Measurements from ENCODE around the gene LRRC27. TPM values are rescaled to one million over a fixed set of nuclear protein-coding genes. Genes with fewer than 3 reads are reported as not detected.

LRRC27 gene
- total RNA-seq, 2 donors from 2014 or later, result 11.4 to 22.9 TPM

DNA sequence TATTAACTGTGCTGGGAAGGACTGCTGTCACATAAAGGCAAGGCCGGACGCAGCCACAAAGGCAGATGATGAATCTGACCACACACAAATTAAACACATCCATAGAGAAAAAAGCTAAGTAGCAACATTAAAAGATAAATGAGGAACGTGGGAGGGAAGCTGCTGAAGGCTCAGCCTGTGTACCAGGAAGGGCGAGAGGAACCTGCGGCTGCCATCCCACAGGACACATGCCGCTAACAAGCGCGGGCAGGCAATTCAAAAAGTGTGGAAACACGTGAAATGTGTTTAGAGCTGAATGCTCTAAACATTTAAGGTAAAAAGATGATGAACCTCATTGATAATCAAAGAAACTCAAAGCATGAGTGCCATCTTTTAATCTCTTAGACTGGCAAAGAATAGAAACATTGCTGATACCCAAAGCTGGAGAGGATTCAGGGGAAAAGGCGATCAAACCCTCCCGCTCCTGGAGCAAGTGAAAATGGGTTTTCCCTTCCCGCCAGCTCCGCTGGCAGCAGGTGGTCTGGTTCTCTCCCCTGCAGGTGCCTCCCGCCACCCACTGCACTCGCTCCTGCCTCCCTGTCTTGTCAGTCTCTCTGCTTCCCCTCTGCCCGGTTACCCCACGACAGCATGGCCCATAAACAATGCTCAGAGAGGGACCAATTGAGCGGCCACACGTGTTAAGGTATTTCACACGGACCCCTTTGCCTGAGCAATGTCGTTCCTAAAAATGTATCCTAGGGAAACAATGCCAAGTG lies 28.5 kb upstream of the LRRC27 start:
- no peaks in the 10 kb centered on the region for H3K27me3 ChIP-seq (replicated peaks; ENCODE audit: insufficient read depth)
- H3K27ac ChIP-seq, result no peak overlapping the region
- no peaks in the 10 kb centered on the region for H3K36me3 ChIP-seq
- H3K4me1 ChIP-seq (replicated peaks), result peaks cover 4% of the 10 kb centered on the region
- H3K9me3 ChIP-seq, result no peaks in the 10 kb centered on the region
- TF ChIP-seq POLR2AphosphoS5 (IDR thresholded peaks at IDR 0.05) (no peak), POLR2A (IDR thresholded peaks at IDR 0.05) (no peak)
- TF ChIP-seq, protein P1, sequence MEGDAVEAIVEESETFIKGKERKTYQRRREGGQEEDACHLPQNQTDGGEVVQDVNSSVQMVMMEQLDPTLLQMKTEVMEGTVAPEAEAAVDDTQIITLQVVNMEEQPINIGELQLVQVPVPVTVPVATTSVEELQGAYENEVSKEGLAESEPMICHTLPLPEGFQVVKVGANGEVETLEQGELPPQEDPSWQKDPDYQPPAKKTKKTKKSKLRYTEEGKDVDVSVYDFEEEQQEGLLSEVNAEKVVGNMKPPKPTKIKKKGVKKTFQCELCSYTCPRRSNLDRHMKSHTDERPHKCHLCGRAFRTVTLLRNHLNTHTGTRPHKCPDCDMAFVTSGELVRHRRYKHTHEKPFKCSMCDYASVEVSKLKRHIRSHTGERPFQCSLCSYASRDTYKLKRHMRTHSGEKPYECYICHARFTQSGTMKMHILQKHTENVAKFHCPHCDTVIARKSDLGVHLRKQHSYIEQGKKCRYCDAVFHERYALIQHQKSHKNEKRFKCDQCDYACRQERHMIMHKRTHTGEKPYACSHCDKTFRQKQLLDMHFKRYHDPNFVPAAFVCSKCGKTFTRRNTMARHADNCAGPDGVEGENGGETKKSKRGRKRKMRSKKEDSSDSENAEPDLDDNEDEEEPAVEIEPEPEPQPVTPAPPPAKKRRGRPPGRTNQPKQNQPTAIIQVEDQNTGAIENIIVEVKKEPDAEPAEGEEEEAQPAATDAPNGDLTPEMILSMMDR (IDR thresholded peaks at IDR 0.05), result no peak
- WGBS, result 80% methylated on average over 21 of the region's 21 CpGs
- H3K4me3 ChIP-seq, result no peak overlapping the region
- DNase-seq (ENCODE audit: low spot score), result no peak
- intact Hi-C loops (cut with DNase I), result no loop called here

DNA sequence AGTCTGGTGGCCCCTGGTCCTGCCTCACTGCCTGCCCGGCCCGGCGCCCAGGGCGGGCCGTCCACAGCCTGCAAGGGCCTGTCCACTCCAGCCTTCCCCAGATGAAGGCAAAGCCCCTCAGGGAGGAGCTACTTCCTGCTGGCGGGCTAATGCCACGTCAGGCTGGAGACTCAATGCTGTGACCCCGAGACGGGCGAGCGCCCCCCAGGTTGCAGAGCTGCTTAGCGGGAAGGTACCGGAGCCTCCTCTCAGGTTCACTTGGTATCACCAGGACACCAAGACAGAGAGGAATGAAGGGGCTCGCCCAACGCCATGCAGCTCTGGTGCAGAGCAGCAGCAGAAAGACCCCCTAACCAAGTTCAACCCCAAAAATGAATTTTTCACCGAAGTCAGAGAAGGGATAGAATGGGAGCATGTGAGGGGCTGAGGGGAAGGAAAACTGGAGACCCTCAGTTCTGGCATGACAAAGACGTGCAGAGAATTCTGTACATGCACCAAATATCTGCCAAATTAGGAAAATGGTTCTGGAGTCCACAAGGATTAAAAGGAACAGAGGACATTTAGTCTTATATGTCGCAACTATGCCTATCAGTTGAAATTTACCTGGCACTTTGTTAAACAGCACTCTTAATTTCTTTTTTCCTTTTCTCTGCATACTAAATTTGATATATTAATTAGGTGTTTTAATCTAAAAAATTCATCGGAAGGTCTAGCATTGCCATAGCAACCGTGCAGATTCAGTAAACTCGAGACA lies 27.1 kb upstream of the LRRC27 start:
- H3K4me3 ChIP-seq, result no peak overlapping the region
- no peak overlapping the region for H3K27ac ChIP-seq
- 87% methylated on average over 21 of the region's 21 CpGs for WGBS
- H3K9me3 ChIP-seq, result no peaks in the 10 kb centered on the region
- no peak for DNase-seq (ENCODE audit: low spot score)
- no peaks in the 10 kb centered on the region for H3K36me3 ChIP-seq
- TF ChIP-seq, protein P1 (IDR thresholded peaks at IDR 0.05), result no peak
- TF ChIP-seq POLR2AphosphoS5 (IDR thresholded peaks at IDR 0.05) (no peak), POLR2A (IDR thresholded peaks at IDR 0.05) (no peak)
- intact Hi-C loops (cut with DNase I), result no loop called here
- no peaks in the 10 kb centered on the region for H3K27me3 ChIP-seq (replicated peaks; ENCODE audit: insufficient read depth)
- H3K4me1 ChIP-seq (replicated peaks), result peaks cover 4% of the 10 kb centered on the region

DNA sequence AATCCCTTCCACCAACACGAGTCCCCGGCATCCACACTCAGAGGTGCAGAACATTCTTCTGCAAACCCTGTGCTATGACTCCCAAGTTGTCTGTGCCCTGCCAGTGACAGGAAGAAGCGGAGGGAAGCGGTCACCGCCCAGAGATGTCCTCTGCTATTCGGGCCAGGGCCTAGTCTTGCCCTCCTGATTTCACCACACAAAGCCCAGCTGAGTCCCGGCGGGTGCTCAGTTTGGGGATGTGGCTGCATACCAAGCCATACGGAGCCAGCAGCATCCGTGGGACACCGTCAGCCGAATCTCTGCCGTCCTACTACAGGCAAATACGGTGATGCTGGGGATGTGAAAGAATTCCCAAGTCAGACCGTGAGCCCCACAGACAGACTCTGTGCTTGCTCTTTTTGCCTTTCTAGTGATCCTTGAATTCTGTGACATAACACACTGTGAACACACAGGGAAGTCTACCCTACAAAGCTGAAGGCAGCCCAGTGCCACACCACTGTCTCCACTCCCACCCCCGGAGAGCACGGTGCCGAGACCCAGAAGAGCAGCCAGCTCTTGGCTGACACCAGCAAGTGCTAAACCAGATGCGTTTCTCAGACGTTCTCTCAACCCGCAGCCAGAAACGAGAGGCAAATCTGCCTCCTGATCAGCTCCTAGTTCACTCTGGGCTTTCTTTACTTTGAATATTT lies 26.2 kb upstream of the LRRC27 start:
- no peak for DNase-seq (ENCODE audit: low spot score)
- no peaks in the 10 kb centered on the region for H3K36me3 ChIP-seq
- WGBS, result 88% methylated on average over 22 of the region's 22 CpGs
- peaks cover 4% of the 10 kb centered on the region for H3K4me1 ChIP-seq (replicated peaks)
- no peak overlapping the region for H3K27ac ChIP-seq
- H3K9me3 ChIP-seq, result no peaks in the 10 kb centered on the region
- H3K27me3 ChIP-seq (replicated peaks; ENCODE audit: insufficient read depth), result no peaks in the 10 kb centered on the region
- H3K4me3 ChIP-seq, result no peak overlapping the region
- no peak for TF ChIP-seq POLR2AphosphoS5 (IDR thresholded peaks at IDR 0.05)
- TF ChIP-seq, protein P1 (IDR thresholded peaks at IDR 0.05), result no peak
- no peak for TF ChIP-seq POLR2A (IDR thresholded peaks at IDR 0.05)
- intact Hi-C loops (cut with DNase I), result no loop called here

DNA sequence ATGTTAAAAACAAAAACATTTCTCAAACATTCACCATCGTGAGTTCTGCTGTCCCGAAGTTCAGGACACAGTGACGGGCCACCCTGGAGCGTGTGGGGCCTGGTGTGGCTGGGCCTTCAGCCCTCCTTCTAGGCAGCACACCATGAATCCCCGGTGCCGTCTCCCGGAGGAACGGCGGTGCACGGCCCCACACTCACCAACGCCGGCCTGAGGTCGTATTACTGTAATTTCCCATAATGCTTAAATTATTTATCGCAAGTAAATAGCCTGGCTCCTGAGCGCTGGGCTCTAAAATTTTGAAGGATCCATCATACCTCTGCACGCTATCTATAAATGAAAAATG lies 25.7 kb upstream of the LRRC27 start:
- no peak for DNase-seq (ENCODE audit: low spot score)
- no peaks in the 10 kb centered on the region for H3K36me3 ChIP-seq
- intact Hi-C loops (cut with DNase I), result no loop called here
- TF ChIP-seq POLR2A (IDR thresholded peaks at IDR 0.05), result no peak
- H3K9me3 ChIP-seq, result no peaks in the 10 kb centered on the region
- H3K4me1 ChIP-seq (replicated peaks), result peaks cover 4% of the 10 kb centered on the region
- H3K27ac ChIP-seq, result no peak overlapping the region
- H3K4me3 ChIP-seq, result no peak overlapping the region
- H3K27me3 ChIP-seq (replicated peaks; ENCODE audit: insufficient read depth), result no peaks in the 10 kb centered on the region
- WGBS, result 94% methylated on average over 16 of the region's 16 CpGs

Data from prostate gland (tissue), 2 donors.